Activated CD4-positive, alpha-beta memory T cell treated with anti-CD3 and anti-CD28 coated beads, Interleukin-2, amount 10 ng/mL, durations not matched to agents 7 days and 5 days (primary cell): ENCODE results near the gene ERCC1. TPM values are rescaled to one million over a fixed set of nuclear protein-coding genes. Genes with fewer than 3 reads are reported as not detected.

Source experiments
- CTCF ChIA-PET: fragments of 350-600 bp; sonication (Branson Sonifier 250); formaldehyde crosslinking; loops from one replicate; lab custom pipeline; 2021; ENCODE audit warnings: antibody characterized with exemption, inconsistent platforms; lab: Charles Lee
- POLR2A ChIA-PET: fragments of 350-600 bp; sonication (Branson Sonifier 250); formaldehyde crosslinking; loops from one replicate; lab custom pipeline; 2021; ENCODE audit warnings: antibody characterized with exemption; lab: Charles Lee
- DNase-seq: peaks from one replicate; pipeline ENCODE4 v3.0.0-alpha.2; 2020
- H3K27ac Mint-ChIP-seq: one replicate; pipeline ENCODE4 v1.8.0; 2021; ENCODE audit warnings: mild to moderate bottlenecking, mixed read lengths
- H3K27me3 Mint-ChIP-seq: one replicate; pipeline ENCODE4 v1.8.0; 2021; ENCODE audit warnings: mixed read lengths
- H3K36me3 Mint-ChIP-seq: one replicate; pipeline ENCODE4 v1.8.0; 2021; ENCODE audit warnings: low read depth, mixed read lengths
- H3K4me1 Mint-ChIP-seq: one replicate; pipeline ENCODE4 v1.8.0; 2021; ENCODE audit warnings: mixed read lengths
- H3K4me3 Mint-ChIP-seq: one replicate; pipeline ENCODE4 v1.8.0; 2021; ENCODE audit warnings: mild to moderate bottlenecking, mixed read lengths
- H3K9me3 Mint-ChIP-seq: one replicate; pipeline ENCODE4 v1.8.0; 2021; ENCODE audit warnings: mixed read lengths
- total RNA-seq, 2 experiments: library from RNA; stranded (reverse); gene quantifications; one replicate each; pipeline ENCODE4 v1.2.3, GENCODE V29; 2021

ERCC1 gene
- total RNA-seq, 2 experiments from 2014 or later, result 59.8 to 60.6 TPM

GRCh38 chr19:45451131-45451849, 27.6 kb upstream of the ERCC1 start:
- POLR2A ChIA-PET, result interaction anchor here (1.0 to 2.6 kb wide), 2 partner anchors 12 to 18 kb away, joined by 7 to 10 read pairs; no protein-coding TSS in a partner anchor
- Mint-ChIP-seq H3K27me3 (peaks cover 2% of the 10 kb centered on the region), H3K4me3 (peak overlapping the region; percentile 72), H3K27ac (peak overlapping the region; percentile 69), H3K36me3 (peaks cover 3% of the 10 kb centered on the region), H3K4me1 (peaks cover 53% of the 10 kb centered on the region), H3K9me3 (no peaks in the 10 kb centered on the region)
- peak; percentile 60 for DNase-seq
- CTCF ChIA-PET, result interaction anchor here (1.2 to 1.3 kb wide), 2 partner anchors 12 to 27 kb away, joined by 4 to 7 read pairs; no protein-coding TSS in a partner anchor

GRCh38 chr19:45450012-45450333, 26.3 kb upstream of the ERCC1 start:
- Mint-ChIP-seq H3K4me3 (peak overlapping the region; percentile 91), H3K27ac (peak overlapping the region; percentile 92), H3K27me3 (peaks cover 2% of the 10 kb centered on the region), H3K36me3 (peaks cover 3% of the 10 kb centered on the region), H3K4me1 (peaks cover 51% of the 10 kb centered on the region), H3K9me3 (no peaks in the 10 kb centered on the region)
- POLR2A ChIA-PET, result interaction anchor here (0.6 to 2.6 kb wide), 4 partner anchors 10 to 1169 kb away, joined by 3 to 23 read pairs (median 12); partner anchors contain the start of gene FOSB
- peak; percentile 47 for DNase-seq
- CTCF ChIA-PET, result interaction anchor here (0.7 to 2.9 kb wide), 7 partner anchors 10 to 36 kb away, joined by 3 to 28 read pairs (median 5); partner anchors contain the start of gene FOSB

GRCh38 chr19:45448887-45449299, 25.2 kb upstream of the ERCC1 start:
- no peaks in the 10 kb centered on the region for H3K9me3 Mint-ChIP-seq
- peak overlapping the region; percentile 63 for H3K4me3 Mint-ChIP-seq
- no peak for DNase-seq
- CTCF ChIA-PET, result interaction anchor here (1.3 to 2.9 kb wide), 6 partner anchors 9 to 31 kb away, joined by 4 to 28 read pairs (median 8); partner anchors contain the start of gene FOSB
- H3K27ac Mint-ChIP-seq, result peak overlapping the region; percentile 79
- peaks cover 2% of the 10 kb centered on the region for H3K27me3 Mint-ChIP-seq
- H3K36me3 Mint-ChIP-seq, result peaks cover 3% of the 10 kb centered on the region
- POLR2A ChIA-PET, result interaction anchor here (1.9 to 2.6 kb wide), 3 partner anchors 9 to 31 kb away, joined by 12 to 23 read pairs (median 12); partner anchors contain the start of gene FOSB
- H3K4me1 Mint-ChIP-seq, result peaks cover 60% of the 10 kb centered on the region

- peaks cover 3% of the 10 kb centered on the region for H3K36me3 Mint-ChIP-seq
- H3K9me3 Mint-ChIP-seq, result no peaks in the 10 kb centered on the region
- H3K4me1 Mint-ChIP-seq, result peaks cover 64% of the 10 kb centered on the region
- ChIA-PET CTCF (interaction anchor here (0.9 to 2.9 kb wide), 5 partner anchors 9 to 30 kb away, joined by 3 to 28 read pairs (median 9); partner anchors contain the start of gene FOSB), POLR2A (interaction anchor here (1.9 to 2.6 kb wide), 3 partner anchors 8 to 31 kb away, joined by 12 to 23 read pairs (median 12); partner anchors contain the start of gene FOSB)
- H3K27me3 Mint-ChIP-seq, result peaks cover 2% of the 10 kb centered on the region
- no peak for DNase-seq
- H3K4me3 Mint-ChIP-seq, result no peak overlapping the region
- H3K27ac Mint-ChIP-seq, result peak overlapping the region; percentile 55
These were observed 24.7 kb upstream of the ERCC1 start for GRCh38 chr19:45448425-45448756.

GRCh38 chr19:45446944-45447343, 23.2 kb upstream of the ERCC1 start:
- Mint-ChIP-seq H3K4me3 (no peak overlapping the region), H3K27ac (no peak overlapping the region), H3K9me3 (no peaks in the 10 kb centered on the region), H3K36me3 (peaks cover 3% of the 10 kb centered on the region), H3K4me1 (peaks cover 70% of the 10 kb centered on the region), H3K27me3 (no peaks in the 10 kb centered on the region)
- CTCF ChIA-PET, result interaction anchor here (1.0 to 2.3 kb wide), 4 partner anchors 23 to 38 kb away, joined by 3 to 8 read pairs (median 6); no protein-coding TSS in a partner anchor
- POLR2A ChIA-PET, result interaction anchor here (1.3 to 1.4 kb wide), 3 partner anchors 8 to 194 kb away, joined by 3 to 5 read pairs (median 4); no protein-coding TSS in a partner anchor
- no peak for DNase-seq

- Mint-ChIP-seq H3K27ac (no peak overlapping the region), H3K27me3 (no peaks in the 10 kb centered on the region), H3K9me3 (no peaks in the 10 kb centered on the region), H3K36me3 (peaks cover 3% of the 10 kb centered on the region), H3K4me1 (peaks cover 64% of the 10 kb centered on the region), H3K4me3 (no peak overlapping the region)
- POLR2A ChIA-PET, result interaction anchor here (1.2 to 4.4 kb wide), 5 partner anchors 22 to 195 kb away, joined by 3 to 19 read pairs (median 5); partner anchors contain the start of genes FOSB and PPP1R13L
- CTCF ChIA-PET, result interaction anchor here (1.0 to 2.1 kb wide), 6 partner anchors 30 to 39 kb away, joined by 3 to 22 read pairs (median 6); no protein-coding TSS in a partner anchor
- no peak for DNase-seq
These were observed 22.6 kb upstream of the ERCC1 start for GRCh38 chr19:45446295-45446694.

- H3K9me3 Mint-ChIP-seq, result no peaks in the 10 kb centered on the region
- no peak overlapping the region for H3K4me3 Mint-ChIP-seq
- H3K4me1 Mint-ChIP-seq, result peaks cover 69% of the 10 kb centered on the region
- POLR2A ChIA-PET, result interaction anchor here (1.2 to 4.4 kb wide), 4 partner anchors 12 to 40 kb away, joined by 3 to 19 read pairs (median 6); partner anchors contain the start of genes FOSB and PPP1R13L
- CTCF ChIA-PET, result interaction anchor here (0.6 to 2.1 kb wide), 7 partner anchors 9 to 129 kb away, joined by 3 to 22 read pairs (median 4); no protein-coding TSS in a partner anchor
- no peak for DNase-seq
- no peaks in the 10 kb centered on the region for H3K27me3 Mint-ChIP-seq
- H3K36me3 Mint-ChIP-seq, result peaks cover 3% of the 10 kb centered on the region
- no peak overlapping the region for H3K27ac Mint-ChIP-seq
These were observed 21.4 kb upstream of the ERCC1 start for GRCh38 chr19:45445139-45445538.

- POLR2A ChIA-PET, result interaction anchor here (1.5 to 4.4 kb wide), 3 partner anchors 12 to 34 kb away, joined by 4 to 19 read pairs (median 8); partner anchors contain the start of gene FOSB
- Mint-ChIP-seq H3K4me3 (peak overlapping the region; percentile 73), H3K27me3 (no peaks in the 10 kb centered on the region), H3K36me3 (peaks cover 3% of the 10 kb centered on the region), H3K9me3 (no peaks in the 10 kb centered on the region), H3K27ac (peak overlapping the region; percentile 16), H3K4me1 (peaks cover 63% of the 10 kb centered on the region)
- CTCF ChIA-PET, result interaction anchor here (0.9 to 2.1 kb wide), 4 partner anchors 10 to 41 kb away, joined by 4 to 22 read pairs (median 5); no protein-coding TSS in a partner anchor
- peak; percentile 84 for DNase-seq
These were observed 20.8 kb upstream of the ERCC1 start for GRCh38 chr19:45444318-45445041.

- Mint-ChIP-seq H3K36me3 (peaks cover 3% of the 10 kb centered on the region), H3K27me3 (no peaks in the 10 kb centered on the region), H3K4me3 (peak overlapping the region; percentile 73), H3K4me1 (peaks cover 59% of the 10 kb centered on the region), H3K27ac (peak overlapping the region; percentile 29), H3K9me3 (no peaks in the 10 kb centered on the region)
- POLR2A ChIA-PET, result interaction anchor here (4.4 kb wide), 1 partner anchor 25 kb away, joined by 19 read pairs; the partner anchor contains the start of gene FOSB
- DNase-seq, result peak; percentile 60
- CTCF ChIA-PET, result no interaction called here
These were observed 20.0 kb upstream of the ERCC1 start for GRCh38 chr19:45443462-45444317.

- ChIA-PET CTCF (interaction anchor here (7.4 kb wide), 1 partner anchor 35 kb away, joined by 311 read pairs; no protein-coding TSS in a partner anchor), POLR2A (interaction anchor here (4.4 kb wide), 1 partner anchor 25 kb away, joined by 19 read pairs; the partner anchor contains the start of gene FOSB)
- peak overlapping the region; percentile 73 for H3K4me3 Mint-ChIP-seq
- DNase-seq, result peak; percentile 46
- H3K9me3 Mint-ChIP-seq, result no peaks in the 10 kb centered on the region
- H3K36me3 Mint-ChIP-seq, result no peaks in the 10 kb centered on the region
- no peaks in the 10 kb centered on the region for H3K27me3 Mint-ChIP-seq
- H3K27ac Mint-ChIP-seq, result peak overlapping the region; percentile 61
- peaks cover 54% of the 10 kb centered on the region for H3K4me1 Mint-ChIP-seq
These were observed 19.2 kb upstream of the ERCC1 start for GRCh38 chr19:45442778-45443461.

- peaks cover 51% of the 10 kb centered on the region for H3K4me1 Mint-ChIP-seq
- no peaks in the 10 kb centered on the region for H3K9me3 Mint-ChIP-seq
- no peak for DNase-seq
- H3K27ac Mint-ChIP-seq, result peak overlapping the region; percentile 61
- CTCF ChIA-PET, result interaction anchor here (7.4 kb wide), 1 partner anchor 35 kb away, joined by 311 read pairs; no protein-coding TSS in a partner anchor
- POLR2A ChIA-PET, result interaction anchor here (4.4 kb wide), 1 partner anchor 26 kb away, joined by 19 read pairs; the partner anchor contains the start of gene FOSB
- H3K36me3 Mint-ChIP-seq, result no peaks in the 10 kb centered on the region
- H3K27me3 Mint-ChIP-seq, result no peaks in the 10 kb centered on the region
- H3K4me3 Mint-ChIP-seq, result peak overlapping the region; percentile 73
These were observed 18.7 kb upstream of the ERCC1 start for GRCh38 chr19:45442408-45442777.
